Stimulated activated CD4-positive, alpha-beta T cell treated with anti-CD3 and anti-CD28 coated beads, Interleukin-2, amount 100 ng/mL, for 4 hours (primary cell): ENCODE data around the gene ZCCHC18.
"Not testable (repeated sequence)": the region's sequence is repeated elsewhere in the genome, so short reads cannot be mapped to it uniquely, and the experiment has no call there.

Experiments used
- DNase-seq: peaks from one replicate; pipeline ENCODE4 v3.0.0-alpha.2; 2020; ENCODE audit warnings: low read depth

Gene ZCCHC18

DNA sequence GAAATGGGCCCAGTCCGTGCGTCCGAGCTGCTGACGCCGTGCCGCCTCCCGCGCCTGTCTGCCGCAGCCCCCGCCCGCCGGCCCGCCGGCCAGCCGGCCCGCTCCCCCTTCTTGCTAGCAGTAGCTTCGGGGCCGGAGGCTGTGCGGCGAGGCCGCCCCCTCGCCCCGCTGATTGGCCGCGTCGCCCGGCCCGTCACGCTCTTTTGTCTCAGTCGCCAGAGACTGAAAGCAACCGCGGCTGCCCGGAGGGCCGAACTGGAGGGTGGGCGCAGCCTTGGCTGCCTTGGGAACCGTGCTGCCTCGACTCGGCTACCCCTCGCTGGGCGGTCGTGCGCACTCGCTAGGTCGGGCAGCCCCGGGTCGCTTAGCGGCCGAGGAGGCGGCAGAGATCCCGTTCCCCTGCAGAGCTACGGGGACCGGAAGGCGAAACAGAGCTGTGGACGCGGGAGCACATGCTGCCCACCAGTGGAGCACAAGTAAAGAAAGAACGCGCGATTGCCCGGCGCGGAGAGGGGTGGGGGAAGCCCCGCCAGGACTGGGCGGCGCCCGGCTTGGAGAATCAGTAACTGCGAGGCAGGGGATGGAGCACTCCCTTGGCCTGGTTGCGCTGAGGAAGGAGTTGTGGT, at the start of gene ZCCHC18:
Gene ZCCHC18, plus strand, starts transcription at position 198 of the 626 bp plus-strand sequence. CDS start 1,589 bp downstream, outside the sequence.
- no peak for DNase-seq

DNA sequence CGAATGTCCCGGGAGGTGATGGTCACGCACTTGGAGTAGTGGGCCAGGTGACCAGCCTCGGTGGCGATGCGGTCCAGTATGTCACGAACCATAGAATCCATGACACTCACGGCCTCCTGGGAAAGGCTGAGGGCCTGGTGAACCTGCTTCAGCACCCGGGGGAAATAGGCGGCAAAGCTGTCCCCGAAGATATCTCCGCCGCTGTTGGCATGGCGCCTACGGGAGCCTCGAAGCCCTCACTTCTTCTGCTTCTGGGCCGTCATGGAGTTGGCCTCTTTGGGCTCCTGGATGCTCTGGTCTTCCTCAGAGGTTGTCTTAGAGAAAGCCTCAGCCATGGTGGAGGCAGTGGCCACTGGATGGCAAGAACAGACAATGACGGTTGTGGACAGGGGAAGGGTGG, 49.7 kb upstream of the ZCCHC18 start:
- not testable (repeated sequence) for DNase-seq

DNA sequence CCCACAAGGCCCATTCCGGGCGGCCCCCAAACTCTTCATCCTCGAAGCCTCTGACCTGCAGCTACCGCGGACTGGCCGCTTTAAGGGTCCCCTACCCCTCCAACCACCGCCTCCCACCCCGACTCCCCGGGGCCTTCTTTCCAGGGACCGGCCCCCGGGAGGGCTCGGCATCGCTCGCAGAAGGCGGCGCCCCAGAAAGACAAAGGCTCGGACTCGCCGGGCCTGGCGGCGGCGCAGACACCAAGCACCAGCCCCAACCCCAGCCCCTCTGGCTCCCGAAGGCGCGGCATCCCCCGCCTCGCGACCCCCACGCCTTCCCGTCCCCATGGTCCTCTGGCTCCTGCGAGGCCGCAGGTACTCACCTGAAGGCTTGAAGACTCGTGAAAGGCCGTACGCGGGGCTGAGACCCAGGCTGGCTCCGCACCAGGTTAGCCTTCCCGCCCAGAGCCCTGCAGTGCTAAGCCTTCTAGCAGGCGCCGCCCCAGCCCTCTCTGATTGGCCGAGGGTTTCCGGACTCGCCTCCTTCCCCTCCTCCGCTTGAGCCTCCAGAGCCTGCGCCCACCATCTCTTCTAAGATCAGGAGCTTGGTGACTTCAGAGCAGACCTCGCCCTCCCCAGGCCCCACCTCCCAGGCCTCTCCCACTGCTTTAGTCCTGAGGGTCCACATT, 36.4 kb upstream of the ZCCHC18 start, which contains the start of gene TMSB15C:
Gene TMSB15C, minus strand, starts transcription at position 459 of the 668 bp plus-strand sequence.
- DNase-seq: not testable (repeated sequence)

DNA sequence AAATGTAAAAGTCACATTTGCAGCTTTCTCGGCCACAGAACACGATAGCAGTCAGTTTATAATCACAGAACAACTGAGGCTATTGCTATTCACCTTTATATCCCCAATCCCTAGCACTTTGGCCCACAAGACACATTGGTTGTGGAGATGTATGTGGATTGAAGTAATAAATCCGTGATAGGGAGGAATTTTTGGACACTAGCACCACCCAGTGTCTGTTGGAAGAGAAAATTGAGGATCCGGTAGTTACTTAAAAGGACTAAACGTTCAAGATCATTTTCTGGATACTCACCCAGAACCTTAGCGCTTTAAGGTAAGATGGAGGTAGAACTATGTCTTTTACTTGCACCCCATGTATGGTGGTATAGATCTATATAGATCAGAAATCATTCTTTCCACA, 34.5 kb upstream of the ZCCHC18 start:
- DNase-seq: not testable (repeated sequence)

DNA sequence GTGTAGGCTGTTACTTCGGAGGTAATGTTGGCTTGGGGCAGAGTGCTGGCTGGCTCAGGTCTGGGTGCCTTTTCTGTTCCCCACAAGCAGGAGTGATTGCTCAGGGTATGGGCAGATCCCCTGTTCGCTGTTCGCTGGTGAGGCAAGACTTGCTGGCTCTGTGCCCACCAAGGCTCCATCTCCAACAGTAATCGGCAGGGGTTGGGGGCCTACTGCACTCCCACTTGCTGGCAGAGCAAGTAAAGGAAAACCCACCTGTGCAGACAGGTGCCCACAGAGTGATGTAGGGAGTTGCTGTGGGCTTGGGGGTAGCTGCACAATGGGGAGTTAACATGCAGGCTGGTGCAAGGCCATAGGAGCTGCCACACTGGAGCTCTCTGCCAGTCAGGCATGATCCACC, 28.3 kb upstream of the ZCCHC18 start:
- no peak for DNase-seq

DNA sequence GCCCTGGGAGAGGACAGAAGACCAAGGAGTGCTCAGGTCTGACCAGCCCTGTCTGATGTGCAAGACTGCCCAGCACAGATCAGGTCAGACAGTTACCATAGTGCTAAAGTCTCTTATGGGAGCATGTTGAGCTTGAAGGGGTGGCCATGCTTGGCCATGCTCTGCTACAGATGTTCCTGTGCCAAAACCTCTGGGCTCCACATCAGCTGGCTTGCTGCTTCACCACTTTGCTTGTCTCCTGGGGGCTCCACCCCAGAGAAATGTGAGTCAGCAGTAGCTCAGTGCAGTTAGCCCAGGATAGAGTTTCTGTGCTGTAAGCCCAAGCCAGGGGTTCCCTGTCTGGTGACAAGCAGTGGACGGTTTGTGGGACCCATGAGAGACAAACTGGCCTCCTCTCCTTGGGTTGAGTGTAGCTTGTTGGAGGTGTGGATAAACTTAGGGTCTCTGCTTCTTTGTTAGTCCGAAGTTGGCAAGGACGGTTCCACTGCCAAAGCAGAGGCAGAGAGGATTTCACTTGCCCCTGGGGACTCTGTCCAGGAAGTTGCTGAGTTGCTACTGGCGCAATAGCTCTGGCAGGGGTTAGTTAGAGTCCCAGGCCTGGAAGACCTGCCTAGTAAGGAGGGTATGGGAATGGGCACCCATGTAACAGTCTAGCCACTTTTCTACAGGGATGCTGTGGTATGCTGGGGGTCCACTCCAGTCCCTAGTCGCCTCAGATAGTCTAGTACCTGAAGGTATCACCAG, 27.6 kb upstream of the ZCCHC18 start:
- no peak for DNase-seq

DNA sequence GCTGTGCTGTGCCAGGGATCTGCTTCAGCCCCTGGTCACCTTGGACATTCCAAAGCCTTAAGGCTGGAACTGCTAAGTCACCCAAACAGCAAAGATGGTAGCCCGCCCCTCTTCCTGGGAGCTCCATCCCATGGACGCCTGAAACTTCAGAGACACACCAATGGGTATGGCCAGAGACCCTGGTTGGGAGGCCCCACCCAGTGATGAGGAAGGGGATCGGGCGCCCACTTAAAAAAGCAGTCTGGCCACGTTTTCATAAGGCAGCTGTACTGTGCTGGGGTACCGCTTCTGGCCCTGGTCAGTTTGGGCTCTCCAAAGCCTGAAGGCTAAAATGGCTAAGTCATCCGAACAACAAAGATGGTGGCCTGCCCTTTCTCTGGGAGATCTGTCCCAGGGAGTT, 26.8 kb upstream of the ZCCHC18 start:
- DNase-seq: no peak

DNA sequence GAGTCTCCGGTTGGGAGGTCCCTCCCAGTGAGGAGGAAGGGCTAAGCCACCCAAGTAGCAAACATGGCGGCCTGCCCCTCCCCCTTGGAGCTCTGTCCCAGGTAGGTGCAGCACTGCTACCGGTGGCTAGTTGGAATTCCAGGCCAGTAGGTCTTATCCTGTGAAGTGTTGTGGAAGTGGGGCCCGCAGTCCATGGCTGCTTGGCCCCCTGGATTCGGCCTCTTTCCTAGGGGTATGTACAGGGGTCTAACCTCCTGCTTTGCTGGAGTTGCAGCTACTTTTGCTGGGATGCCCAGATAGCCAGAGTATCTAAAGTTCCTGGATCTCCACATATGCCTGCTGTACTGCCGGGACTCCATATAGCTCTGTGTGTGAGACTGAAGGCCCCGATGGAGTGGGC, 26.4 kb upstream of the ZCCHC18 start:
- DNase-seq: no peak

DNA sequence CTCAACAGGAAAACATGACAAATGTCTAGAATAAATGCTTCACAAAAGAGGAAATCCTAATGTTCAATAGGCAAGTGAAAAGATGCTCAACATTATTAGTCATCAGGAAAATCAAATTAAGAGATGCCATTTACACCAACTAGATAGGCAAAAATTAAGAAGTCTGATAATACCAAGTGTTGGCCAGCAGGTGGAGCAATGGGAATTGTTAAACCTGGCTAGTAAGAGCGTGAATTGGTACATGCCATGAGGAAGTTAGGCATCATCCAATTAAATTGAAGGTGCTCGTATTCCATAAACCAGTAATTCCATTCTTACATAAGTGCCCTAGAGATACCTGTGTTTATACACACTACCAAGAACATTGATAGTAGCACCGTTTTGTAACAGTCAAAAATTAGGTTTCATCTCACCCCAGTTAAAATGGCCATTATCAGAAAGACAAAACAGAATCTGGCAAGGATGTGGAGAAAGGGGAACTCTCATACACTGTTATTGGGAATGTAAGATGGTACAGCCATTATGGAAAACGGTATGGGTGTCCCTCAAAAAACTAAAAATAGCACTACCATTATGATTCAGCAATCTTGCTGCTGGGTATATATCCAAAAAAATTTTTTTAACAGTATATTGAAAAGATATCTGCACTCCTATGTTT, 14.0 kb upstream of the ZCCHC18 start:
- peak; percentile 27 for DNase-seq

DNA sequence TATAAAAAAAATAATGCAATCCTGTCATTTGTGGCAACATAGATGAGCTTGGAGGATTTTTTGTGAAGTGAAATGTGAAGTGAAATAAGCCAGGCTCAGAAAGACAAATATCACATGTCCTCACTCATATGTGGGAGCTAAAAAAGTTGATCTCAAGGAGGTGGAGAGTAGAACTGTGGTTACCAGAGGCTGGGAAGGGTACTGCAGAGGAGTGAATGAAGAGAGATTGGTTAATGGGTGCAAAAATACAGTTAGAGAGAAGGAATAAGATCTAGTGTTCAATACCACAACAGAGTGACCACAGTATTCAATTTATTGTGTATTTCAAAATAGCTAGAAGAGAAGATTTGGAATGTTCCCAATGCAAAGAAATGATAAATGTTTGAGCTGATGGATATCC, 13.4 kb upstream of the ZCCHC18 start:
- no peak for DNase-seq

DNA sequence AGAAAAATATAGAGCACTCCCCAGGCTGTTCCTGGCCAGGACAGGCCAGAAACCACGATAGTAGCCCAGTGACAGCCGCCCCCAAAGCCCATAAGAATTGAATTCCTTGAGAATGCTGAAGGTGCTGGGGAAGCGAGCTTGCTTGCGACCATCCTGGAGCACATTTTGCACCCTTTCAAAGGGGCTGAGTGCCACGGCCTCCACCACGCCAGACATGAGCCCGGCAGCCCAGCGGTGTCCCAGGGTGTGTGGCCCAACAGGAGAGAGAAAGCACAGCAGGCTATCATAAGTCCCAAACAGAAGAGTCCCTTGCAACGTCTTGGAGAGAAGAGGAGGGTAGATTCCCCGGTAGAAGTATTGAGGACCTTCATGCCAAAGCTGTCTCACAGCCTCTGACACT, 7.6 kb upstream of the ZCCHC18 start:
- no peak for DNase-seq

DNA sequence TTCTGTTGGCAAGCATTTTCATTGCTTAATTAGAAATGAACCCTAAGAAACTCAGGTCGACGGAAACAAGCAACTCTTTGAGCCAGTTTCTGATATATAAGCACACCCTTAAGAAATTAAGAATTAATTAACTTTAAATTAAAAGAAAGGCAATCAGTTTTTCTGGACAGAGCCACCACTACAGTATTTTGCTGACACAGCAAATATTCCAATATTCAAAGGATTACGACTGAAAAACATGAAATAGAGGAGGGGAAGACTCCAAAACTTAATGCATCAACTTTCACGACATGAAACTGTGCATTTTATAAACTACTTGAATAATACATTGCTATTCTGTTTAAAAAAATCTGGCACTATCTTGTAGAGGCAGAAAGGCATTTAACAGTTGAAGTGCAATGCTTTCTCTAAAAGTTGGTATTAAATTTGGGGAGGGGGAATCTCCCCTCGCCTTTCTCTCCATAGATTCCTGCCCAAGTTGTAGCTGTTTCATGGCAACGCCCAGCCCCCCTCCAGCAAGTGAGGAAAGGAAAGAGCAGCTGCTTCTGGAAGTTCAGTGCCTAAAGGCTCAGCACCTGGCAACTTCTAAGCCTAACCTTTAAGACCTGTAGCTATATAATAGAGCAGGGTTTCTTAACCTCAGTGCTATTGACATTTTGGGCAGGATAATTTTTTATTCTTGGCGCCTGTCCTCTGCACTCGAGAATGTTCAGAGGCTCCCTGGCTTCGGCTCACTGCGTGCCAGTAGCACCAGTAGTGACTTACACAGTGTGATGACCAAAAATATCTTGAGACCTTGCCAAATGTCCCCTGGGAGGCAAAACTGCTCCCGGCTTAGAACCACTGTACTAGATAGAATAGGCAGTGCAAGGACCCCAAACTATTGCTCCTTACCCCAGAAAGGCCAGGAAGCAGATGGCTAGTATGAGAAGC, 6.7 kb upstream of the ZCCHC18 start:
- DNase-seq: no peak

DNA sequence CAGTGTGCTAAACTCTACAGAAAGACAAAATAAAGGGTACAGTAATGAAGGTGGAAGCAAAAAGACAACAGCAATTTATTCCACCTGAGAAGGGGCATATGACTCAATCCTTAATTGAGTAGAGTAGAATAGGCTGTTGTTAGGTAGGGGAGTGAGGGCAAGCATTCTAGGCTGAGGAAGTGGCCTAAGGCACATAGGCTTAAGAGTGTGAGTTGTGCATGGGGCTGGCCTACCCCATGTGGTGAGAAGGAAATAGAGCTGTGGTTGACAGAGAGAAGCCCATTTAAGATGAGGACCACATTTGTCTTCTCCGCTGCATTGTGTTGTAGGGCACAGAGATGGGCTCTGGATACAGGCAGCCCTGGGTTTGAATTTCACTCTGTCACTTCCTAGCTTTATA, 3.4 kb upstream of the ZCCHC18 start:
- DNase-seq: no peak

DNA sequence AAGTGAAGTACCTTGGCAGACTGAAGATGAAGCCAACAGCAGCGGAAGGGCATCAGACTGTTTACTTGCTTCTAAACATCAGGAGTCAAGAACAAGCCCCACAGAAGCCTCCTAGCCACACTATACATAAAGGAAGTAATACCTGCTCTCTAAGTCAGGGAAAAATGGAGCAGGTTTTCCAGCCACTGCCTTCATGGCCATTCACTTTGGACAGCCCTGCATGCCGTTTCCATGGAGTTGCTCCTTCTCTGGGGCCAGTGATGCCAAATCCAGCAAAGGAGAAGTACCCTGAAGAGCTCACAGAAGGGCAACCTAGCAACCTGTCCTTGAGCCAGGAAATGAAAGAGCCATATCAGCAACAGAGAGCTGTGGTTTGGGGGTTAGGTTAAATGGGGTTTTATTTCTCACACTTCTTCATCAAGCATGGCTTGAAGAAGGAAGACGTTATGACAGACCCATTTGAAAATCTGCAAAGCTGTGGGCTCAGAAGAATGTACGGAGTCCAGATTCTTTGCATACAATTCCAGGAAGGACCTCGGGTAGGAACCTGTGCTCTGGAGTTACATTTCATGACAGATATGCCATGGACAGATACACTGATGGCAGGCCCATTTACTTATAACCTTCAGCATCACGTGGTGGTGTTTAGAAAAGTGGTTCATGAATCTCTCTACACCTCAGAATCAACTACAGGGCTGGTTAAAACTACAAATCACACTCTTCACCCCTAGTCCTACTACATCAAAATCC, 1.7 kb upstream of the ZCCHC18 start:
- not testable (repeated sequence) for DNase-seq

DNA sequence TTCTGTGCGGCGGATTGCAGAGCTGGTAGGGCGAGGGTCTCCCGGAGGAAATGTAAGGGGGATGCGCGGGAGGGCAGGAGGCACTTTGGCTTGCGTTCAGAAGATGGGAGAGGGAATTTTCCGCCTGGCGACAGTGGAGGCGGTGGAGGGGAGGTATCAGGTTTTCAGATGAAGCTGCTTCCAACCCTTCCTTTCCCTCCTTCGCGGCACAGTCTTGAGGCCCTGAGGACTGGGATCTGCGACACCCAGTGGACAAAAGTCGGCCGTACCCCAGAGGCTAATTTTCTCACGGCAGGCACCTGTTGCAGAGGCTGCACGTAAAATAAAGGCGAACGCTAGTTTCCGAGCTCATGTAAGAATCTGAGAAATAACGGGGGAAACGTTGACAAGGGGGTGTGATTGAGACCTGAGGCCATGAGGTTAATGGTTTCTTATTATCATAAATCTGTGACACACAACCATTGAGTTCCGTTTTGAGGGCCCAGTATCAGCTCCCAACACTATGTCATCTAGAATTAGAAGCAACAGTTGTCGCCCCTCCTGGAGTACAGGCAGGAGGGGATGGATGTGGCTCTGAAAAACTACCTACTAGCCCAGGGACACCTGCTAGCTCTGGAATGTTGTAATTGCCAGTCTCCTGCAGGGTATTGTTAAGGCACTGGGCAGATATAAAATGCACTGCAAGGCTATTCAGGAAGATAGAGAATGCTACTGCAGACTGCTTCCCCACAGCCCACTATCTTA, 1.1 kb downstream of the ZCCHC18 start:
- peak; percentile 28 for DNase-seq

DNA sequence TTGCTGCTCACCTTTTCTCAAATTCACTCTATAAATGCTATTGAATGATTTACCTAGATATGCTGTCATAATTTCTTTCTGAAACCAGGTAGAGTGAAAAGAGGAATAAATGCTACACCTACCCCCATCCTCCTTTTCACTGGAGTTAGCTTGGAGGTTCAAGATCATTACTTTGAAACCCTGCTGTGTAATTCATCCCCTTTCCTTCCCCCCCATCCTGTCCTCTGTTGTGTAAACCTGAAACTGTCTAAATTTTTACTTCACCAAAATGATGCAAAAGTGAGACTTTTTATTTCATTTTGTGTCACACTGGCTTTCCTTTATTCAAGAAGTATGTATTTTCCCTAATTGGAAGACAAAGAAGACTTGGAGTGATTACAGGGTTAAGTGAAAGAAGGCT, 5.4 kb downstream of the ZCCHC18 start:
- no peak for DNase-seq

DNA sequence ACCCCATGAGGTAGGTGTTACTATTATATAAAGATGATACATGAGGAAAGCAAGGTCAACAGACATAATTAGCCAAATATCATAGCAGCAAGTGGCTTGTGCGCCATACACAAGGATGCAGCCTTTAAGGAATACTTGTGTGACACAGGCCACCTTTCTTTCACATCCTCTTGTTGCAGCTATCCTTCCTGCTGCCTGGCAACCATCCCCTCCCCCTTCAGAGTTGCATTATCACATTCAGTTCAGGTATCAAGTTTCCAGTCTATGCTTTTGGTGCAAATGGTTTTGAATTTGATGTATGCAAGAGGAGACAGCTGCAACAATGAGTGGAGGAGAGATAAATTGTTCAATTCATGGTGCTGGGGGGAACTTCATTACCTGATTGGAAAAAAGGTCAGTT, 6.4 kb downstream of the ZCCHC18 start:
- no peak for DNase-seq

DNA sequence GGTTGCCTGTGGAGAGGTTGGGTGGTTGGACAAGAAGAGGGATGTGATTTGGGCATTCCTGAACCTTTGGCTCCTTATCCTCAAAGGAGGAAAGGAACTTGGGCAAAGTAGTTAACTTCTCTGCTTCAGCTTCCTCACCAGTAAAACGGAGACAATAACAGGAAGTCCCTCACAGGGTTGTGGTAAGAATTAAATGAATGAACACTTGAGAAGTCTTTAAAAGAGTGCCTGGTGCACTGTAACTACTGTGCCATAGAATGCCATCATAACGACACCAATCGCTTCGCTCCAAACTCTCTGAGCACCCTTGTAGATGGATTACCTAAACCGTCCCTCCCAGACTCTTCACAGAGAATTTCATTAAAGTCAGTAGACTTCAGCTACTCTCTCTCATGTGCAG, 10.5 kb downstream of the ZCCHC18 start:
- no peak for DNase-seq

DNA sequence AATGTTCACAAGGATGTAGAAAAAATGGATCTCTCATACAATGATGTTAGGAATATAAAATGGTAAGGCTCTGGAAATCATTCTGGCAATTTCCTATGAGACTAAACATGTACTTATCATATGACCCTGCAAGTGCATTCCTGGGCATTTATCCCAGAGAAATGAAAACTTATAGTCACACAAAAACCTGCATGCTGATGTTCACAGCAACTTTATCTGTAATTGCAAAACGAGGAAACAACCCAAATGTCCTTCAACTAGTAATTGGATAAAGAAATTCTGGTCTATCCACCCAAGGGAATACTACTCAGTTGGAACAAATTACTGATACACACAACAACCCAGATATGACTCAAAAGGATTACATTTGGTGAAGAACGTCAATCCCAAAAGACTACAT, 14.5 kb downstream of the ZCCHC18 start:
- no peak for DNase-seq

DNA sequence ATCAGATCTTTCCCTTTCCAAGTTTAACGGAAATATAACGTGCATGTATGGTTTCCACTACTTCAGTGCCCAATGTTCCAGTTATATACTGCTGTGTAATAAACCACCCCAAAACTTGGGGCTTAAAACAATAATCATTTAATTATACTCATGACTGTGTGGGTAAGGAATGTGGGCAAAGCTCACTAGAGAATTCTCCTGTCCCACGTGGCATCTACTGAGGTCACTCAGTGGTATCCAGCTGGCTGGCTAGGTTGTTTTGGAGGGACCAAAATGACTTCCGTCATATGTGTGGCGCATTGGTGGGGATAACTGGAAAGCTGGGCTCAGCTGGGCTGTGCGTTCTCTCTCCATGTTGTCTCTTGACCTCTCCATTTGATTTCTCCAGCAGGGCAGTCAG, 18.5 kb downstream of the ZCCHC18 start:
- no peak for DNase-seq
